PC-9 (cell line): ENCODE data around the gene ICAM2. TPM values are rescaled to one million over a fixed set of nuclear protein-coding genes. Genes with fewer than 3 reads are reported as not detected.

Experiments
- Bru-seq: library from RNA; stranded (reverse); fragments of 400-500 nt; gene quantifications from one replicate; lab custom pipeline; 2021; lab: Mats Ljungman, UMichigan
- BruChase-seq, 2 experiments: library from RNA; stranded (reverse); fragments of 400-500 nt; gene quantifications; one replicate each; lab custom pipeline; 2021; lab: Mats Ljungman, UMichigan
- BruUV-seq: library from RNA; stranded (reverse); fragments of 400-500 nt; replicated peaks from 2 replicates; lab custom pipeline; 2021; lab: Mats Ljungman, UMichigan
- CTCF ChIA-PET: fragments of 300-600 bp; sonication (Branson Sonifier 250); formaldehyde crosslinking; loops from one replicate; lab custom pipeline; 2022; ENCODE audit warnings: antibody characterized with exemption; lab: Charles Lee
- POLR2A ChIA-PET: fragments of 300-600 bp; sonication (Branson Sonifier 250); formaldehyde crosslinking; loops from one replicate; lab custom pipeline; 2022; ENCODE audit warnings: antibody characterized with exemption; ENCODE audit not compliant: unreplicated experiment; lab: Charles Lee
- DNase-seq, 2 experiments: peaks; one replicate each; pipeline versions ENCODE4 v3.0.0 to v3.0.0-alpha.2; 2015 to 2022; ENCODE audit warnings: mixed read lengths in 1 of 2
- H2AFZ ChIP-seq: fragments of 200-600 bp; sonication (generic); 2 replicates; pipeline ENCODE4 v1.8.1; 2017; ENCODE audit warnings: antibody characterized with exemption
- H3F3A ChIP-seq: fragments of 200-600 bp; sonication (generic); 2 replicates; pipeline ENCODE4 v1.8.1; 2017; ENCODE audit warnings: antibody characterized with exemption, mild to moderate bottlenecking, low read depth; ENCODE audit not compliant: insufficient read depth
- H3K27ac ChIP-seq: fragments of 200-600 bp; sonication (generic); 2 replicates; pipeline ENCODE4 v1.6.1; 2016; ENCODE audit warnings: mixed run types
- H3K27me3 ChIP-seq: fragments of 200-600 bp; sonication (generic); 2 replicates; pipeline ENCODE4 v1.6.1; 2016; ENCODE audit warnings: low read depth, mixed run types; ENCODE audit not compliant: insufficient read depth
- H3K36me3 ChIP-seq: fragments of 200-600 bp; sonication (generic); 2 replicates; pipeline ENCODE4 v1.6.1; 2016; ENCODE audit warnings: low read depth, mixed run types
- H3K4me1 ChIP-seq: fragments of 200-600 bp; sonication (generic); replicated peaks from 2 replicates; pipeline ENCODE4 v1.6.1; 2016; ENCODE audit warnings: mixed run types; ENCODE audit not compliant: insufficient read depth
- H3K4me2 ChIP-seq: fragments of 200-600 bp; sonication (generic); 2 replicates; pipeline ENCODE4 v1.6.1; 2017; ENCODE audit warnings: mixed run types
- H3K4me3 ChIP-seq: fragments of 200-600 bp; sonication (generic); 2 replicates; pipeline ENCODE4 v1.6.1; 2016; ENCODE audit warnings: mixed run types
- H3K79me2 ChIP-seq: fragments of 200-600 bp; sonication (generic); 2 replicates; pipeline ENCODE4 v1.6.1; 2017; ENCODE audit warnings: low read depth, mixed run types
- H3K9me2 ChIP-seq: fragments of 200-600 bp; sonication (generic); 2 replicates; pipeline ENCODE4 v1.8.1; 2017; ENCODE audit warnings: mild to moderate bottlenecking; ENCODE audit not compliant: insufficient read depth
- H3K9me3 ChIP-seq: fragments of 200-600 bp; sonication (generic); 2 replicates; pipeline ENCODE4 v1.8.1; 2016; ENCODE audit warnings: low read depth; ENCODE audit not compliant: insufficient read depth
- H4K20me1 ChIP-seq: fragments of 200-600 bp; sonication (generic); 2 replicates; pipeline ENCODE4 v1.8.1; 2017; ENCODE audit not compliant: insufficient read depth
- CTCF ChIP-seq: fragments of 200-600 bp; sonication (generic); conservative IDR thresholded peaks from 2 replicates; pipeline ENCODE4 v1.6.1; 2017; ENCODE audit warnings: mixed run types, antibody characterized with exemption, mild to moderate bottlenecking, moderate library complexity
- EZH2 ChIP-seq: fragments of 200-600 bp; sonication (generic); IDR thresholded peaks from 2 replicates; pipeline ENCODE4 v1.8.0; 2017; ENCODE audit warnings: antibody characterized with exemption, low read depth
- intact Hi-C: fragments of 100-400 bp; cut with micrococcal nuclease; formaldehyde crosslinking; loops from one replicate; pipeline ENCODE4 v1.10.0; 2022; ENCODE audit not compliant: unreplicated experiment
- long read RNA-seq: library from polyadenylated mRNA; stranded (forward); transcript quantifications from one replicate; pipeline ENCODE4 v2.0.0, GENCODE V29; 2022
- total RNA-seq: library from RNA; stranded (reverse); gene quantifications from 2 replicates; pipeline ENCODE4 v1.2.3, GENCODE V29; 2021

Gene ICAM2
- 7.8 and 9.2 TPM in 2 replicates for total RNA-seq
- percentile 41 among the genes with signal in this experiment for Bru-seq, nascent RNA
- percentile 40 among the genes with signal in this experiment for BruChase-seq, experiment 1, labeled RNA remaining after a 2-hour chase
- percentile 39 among the genes with signal in this experiment for BruChase-seq, experiment 2, labeled RNA remaining after a 6-hour chase
- long read RNA-seq, transcript ICAM2-208 (5 exons, 1,103 nt) = major isoform, 15 of 18 reads
- long read RNA-seq, partial matches to known transcripts = 1 of 18 reads
- long read RNA-seq, other reads (novel, unspliced or antisense) = 1 of 18 reads

- Histone ChIP-seq H2AFZ (no peak within 1 kb of the TSS), H3K9me2 (no peaks in the 10 kb centered on the region; the same call in 1 of the 2 replicates), H3K4me2 (no peak within 1 kb of the TSS), H3K79me2 (no peaks in the 10 kb centered on the region), H3K4me1 (no peaks in the 10 kb centered on the region), H3F3A (peaks cover 6% of the 10 kb centered on the region; the same call in 1 of the 2 replicates), H3K27ac (no peak within 1 kb of the TSS), H3K36me3 (no peaks in the 10 kb centered on the region), H3K4me3 (no peak within 1 kb of the TSS), H3K9me3 (no peaks in the 10 kb centered on the region), H4K20me1 (no peaks in the 10 kb centered on the region), H3K27me3 (no peaks in the 10 kb centered on the region)
- CTCF ChIA-PET = interaction anchor here (0.6 to 1.4 kb wide), 5 partner anchors 23 to 753 kb away, joined by 3 to 8 read pairs (median 7); no protein-coding TSS in a partner anchor
- POLR2A ChIA-PET = interaction anchor here (0.5 to 0.6 kb wide), 2 partner anchors 96 to 1598 kb away, joined by 3 to 5 read pairs; no protein-coding TSS in a partner anchor
- no peak for DNase-seq
- BruUV-seq = TSS peak; percentile 81
- intact Hi-C loops = no loop called here
- TF ChIP-seq CTCF (no peak), EZH2 (no peak)
Measured at GRCh38 chr17:64020056-64020766, at the start of gene ICAM2. Gene ICAM2 (minus strand): TSS chr17:64020633. CDS start chr17:64006691, 13,942 bp downstream.

GRCh38 chr17:64070213-64070612, 49.8 kb upstream of the ICAM2 start:
- H3K9me2 ChIP-seq = no peaks in the 10 kb centered on the region
- peaks cover 15% of the 10 kb centered on the region for H3F3A ChIP-seq
- no peak overlapping the region for H2AFZ ChIP-seq
- H3K4me3 ChIP-seq = no peak overlapping the region
- TF ChIP-seq CTCF (no peak), EZH2 (no peak)
- H3K4me2 ChIP-seq = no peak overlapping the region
- CTCF ChIA-PET = no interaction called here
- H3K4me1 ChIP-seq = peaks cover 15% of the 10 kb centered on the region
- peaks cover 6% of the 10 kb centered on the region for H3K9me3 ChIP-seq
- H3K36me3 ChIP-seq = peaks cover 51% of the 10 kb centered on the region
- H3K27me3 ChIP-seq = no peaks in the 10 kb centered on the region
- POLR2A ChIA-PET = no interaction called here
- DNase-seq = no peak
- no peaks in the 10 kb centered on the region for H4K20me1 ChIP-seq
- BruUV-seq = no TSS peak
- no peak overlapping the region for H3K27ac ChIP-seq
- intact Hi-C loops = no loop called here
- no peaks in the 10 kb centered on the region for H3K79me2 ChIP-seq

GRCh38 chr17:64069143-64069542, 48.7 kb upstream of the ICAM2 start:
- CTCF ChIA-PET = no interaction called here
- intact Hi-C loops = no loop called here
- TF ChIP-seq CTCF = no peak
- no peak for TF ChIP-seq EZH2
- peaks cover 48% of the 10 kb centered on the region for H3K36me3 ChIP-seq
- no peak overlapping the region for H3K27ac ChIP-seq
- H3K9me2 ChIP-seq = no peaks in the 10 kb centered on the region
- no peak overlapping the region for H3K4me2 ChIP-seq
- H3K4me1 ChIP-seq = peaks cover 5% of the 10 kb centered on the region
- DNase-seq = no peak
- H3K9me3 ChIP-seq = peaks cover 6% of the 10 kb centered on the region
- H2AFZ ChIP-seq = no peak overlapping the region
- BruUV-seq = no TSS peak
- H3K79me2 ChIP-seq = no peaks in the 10 kb centered on the region
- H4K20me1 ChIP-seq = no peaks in the 10 kb centered on the region
- no peak overlapping the region for H3K4me3 ChIP-seq
- POLR2A ChIA-PET = no interaction called here
- H3K27me3 ChIP-seq = no peaks in the 10 kb centered on the region
- H3F3A ChIP-seq = peaks cover 5% of the 10 kb centered on the region
